K562 treated with DMSO at 1 percent for 4 hours (cell line): ENCODE data around the gene PTCSC3. TPM values are rescaled to one million over a fixed set of nuclear protein-coding genes. Genes with fewer than 3 reads are reported as not detected.

Source experiments
- total RNA-seq: library from RNA; unstranded; fragments of 300-600 nt; gene quantifications from 2 replicates; pipeline ENCODE4 v1.2.3, GENCODE V29; 2022; ENCODE audit not compliant: insufficient read depth

Gene PTCSC3
- total RNA-seq, result not detected in 2 replicates

DNA sequence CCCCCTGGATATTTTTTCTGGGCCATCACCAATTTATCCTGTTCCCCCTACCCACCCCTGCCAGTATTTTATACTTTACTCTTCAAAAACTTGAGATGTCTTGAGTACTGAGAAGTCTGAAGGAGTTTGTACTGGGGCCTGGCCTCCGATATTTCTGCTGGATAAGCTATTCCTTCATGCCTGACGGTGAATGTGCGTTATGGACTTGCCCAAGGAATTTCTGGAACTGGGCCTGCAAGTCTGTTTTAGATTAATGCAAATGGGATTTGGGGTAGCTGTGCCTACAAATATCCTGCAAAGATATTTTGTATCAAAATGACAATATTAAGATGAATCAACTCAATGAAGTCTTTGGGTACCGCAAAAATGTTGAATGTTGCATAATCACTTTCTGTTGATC, at the start of gene PTCSC3:
Gene PTCSC3, minus strand, starts transcription at position 199 of the 400 bp plus-strand sequence.

Other genes with a start within 250 kb of the PTCSC3 start
- gene MBIP, start 143.9 kb upstream of the PTCSC3 start, total RNA-seq, result 7.6 and 9.5 TPM in 2 replicates